Lower leg skin (tissue), 4 donors: ENCODE measurements around the gene RIPK4. TPM values are rescaled to one million over a fixed set of nuclear protein-coding genes. Genes with fewer than 3 reads are reported as not detected.

Experiments used
- DNase-seq, 2 donors: peaks; one replicate each; pipeline ENCODE4 v3.0.0-alpha.2; 2019; ENCODE audit warnings: low spot score in 2 of 2
- H3K4me3 ChIP-seq: fragments of 200-600 bp; sonication (generic); 2 replicates; pipeline ENCODE4 v1.5.1; 2017; ENCODE audit warnings: mild to moderate bottlenecking, low read depth; ENCODE audit not compliant: poor library complexity, severe bottlenecking
- CTCF ChIP-seq, 3 donors: fragments of 450-650 bp; IDR thresholded peaks; one replicate each; pipeline ENCODE4 v1.5.1; 2016; ENCODE audit warnings: antibody characterized with exemption in 3 of 3, mild to moderate bottlenecking in 3 of 3, moderate library complexity in 2 of 3
- POLR2A ChIP-seq, 2 donors: fragments of 450-650 bp; IDR thresholded peaks; one replicate each; pipeline ENCODE4 v1.6.1; 2016 to 2017; ENCODE audit warnings: antibody characterized with exemption in 2 of 2, mild to moderate bottlenecking in 1 of 2, moderate library complexity in 1 of 2
- WGBS, 2 donors: methylation state at CpG; one replicate each; pipeline ENCODE4 v1.1.5; 2018; 5-methylcytosine and 5-hydroxymethylcytosine counted together
- intact Hi-C: fragments of 100-400 bp; cut with DNase I; formaldehyde crosslinking; loops from one replicate; pipeline ENCODE4 v1.15.0; 2023; ENCODE audit warnings: low total_unique reads
- total RNA-seq, 4 donors: library from RNA; depleted of rRNA; stranded (reverse); fragments of >200 nt; gene quantifications; one replicate each; pipeline ENCODE4 v1.1.0, GENCODE V29; 2016

The RIPK4 gene
- total RNA-seq, 4 donors from 2014 or later: 61.0 to 88.1 (median 68.2) TPM

- intact Hi-C loops: no loop called here
- H3K4me3 ChIP-seq: no peak overlapping the region
- 80% methylated on average over 13 of the region's 13 CpGs for WGBS, 2 donors
- no peak for DNase-seq
- TF ChIP-seq POLR2A (IDR thresholded peaks at IDR 0.05) (no peak), CTCF (IDR thresholded peaks at IDR 0.05) (no peak)
Measured at GRCh38 chr21:41733951-41734689, 32.7 kb downstream of the RIPK4 start.

GRCh38 chr21:41731081-41731480, 35.8 kb downstream of the RIPK4 start:
- 69 to 73% methylated on average over 2 of the region's 2 CpGs for WGBS, 2 donors
- intact Hi-C loops: no loop called here
- no peak overlapping the region for H3K4me3 ChIP-seq
- no peak for DNase-seq
- TF ChIP-seq CTCF (IDR thresholded peaks at IDR 0.05) (no peak), POLR2A (IDR thresholded peaks at IDR 0.05) (no peak)

GRCh38 chr21:41730367-41730765, 36.5 kb downstream of the RIPK4 start:
- TF ChIP-seq POLR2A (IDR thresholded peaks at IDR 0.05) (no peak), CTCF (IDR thresholded peaks at IDR 0.05) (no peak)
- H3K4me3 ChIP-seq: no peak overlapping the region
- no peak for DNase-seq
- 23 to 31% methylated on average over 6 of the region's 6 CpGs for WGBS, 2 donors
- intact Hi-C loops: no loop called here

GRCh38 chr21:41729701-41730366, 37.0 kb downstream of the RIPK4 start:
- no peak for TF ChIP-seq POLR2A (IDR thresholded peaks at IDR 0.05)
- no peak overlapping the region for H3K4me3 ChIP-seq
- 51 to 53% methylated on average over 17 of the region's 17 CpGs for WGBS, 2 donors
- intact Hi-C loops: no loop called here
- no peak for DNase-seq

GRCh38 chr21:41727784-41728763, 38.8 kb downstream of the RIPK4 start:
- WGBS, 2 donors: 50 to 51% methylated on average over 17 to 29 of the region's 31 CpGs
- intact Hi-C loops: no loop called here
- DNase-seq: no peak
- no peak for TF ChIP-seq POLR2A (IDR thresholded peaks at IDR 0.05)
- TF ChIP-seq CTCF (IDR thresholded peaks at IDR 0.05): no peak
- H3K4me3 ChIP-seq: no peak overlapping the region
